ENCODE data around the gene RGS17. TPM values are rescaled to one million over a fixed set of nuclear protein-coding genes. Genes with fewer than 3 reads are reported as not detected.

The RGS17 gene
- total RNA-seq, 2 donors from 2014 or later, result 0.28 TPM; not detected in 1

DNA sequence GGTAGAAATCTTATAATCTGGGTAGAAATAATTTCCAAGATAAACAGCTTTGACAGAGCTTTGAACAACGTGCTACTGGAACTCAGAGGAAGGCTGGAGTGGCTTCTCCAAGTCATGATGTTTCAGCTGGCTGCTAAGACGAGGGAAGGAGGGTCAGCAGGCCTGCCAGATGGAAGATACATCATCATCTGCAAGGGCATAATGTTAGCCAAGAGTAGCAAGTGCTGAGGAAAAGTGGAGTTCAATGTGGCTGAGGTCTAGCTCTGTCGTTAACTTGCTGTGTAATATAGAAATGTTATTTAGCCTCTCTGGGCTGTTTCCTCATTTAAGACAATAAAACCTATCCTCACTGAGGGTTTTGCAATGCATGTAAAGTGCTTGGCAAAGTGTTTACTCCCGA lies 35.1 kb downstream of the RGS17 start:
- no peaks in the 10 kb centered on the region for H3K27me3 ChIP-seq
- no peak for DNase-seq (ENCODE audit: low spot score)
- H3K4me1 ChIP-seq, result no peaks in the 10 kb centered on the region
- H3K36me3 ChIP-seq, result no peaks in the 10 kb centered on the region
- no peaks in the 10 kb centered on the region for H3K9me3 ChIP-seq
- TF ChIP-seq CTCF (IDR thresholded peaks at IDR 0.05), result no peak
- H3K4me3 ChIP-seq, result no peak overlapping the region
- H3K27ac ChIP-seq, result no peak overlapping the region

DNA sequence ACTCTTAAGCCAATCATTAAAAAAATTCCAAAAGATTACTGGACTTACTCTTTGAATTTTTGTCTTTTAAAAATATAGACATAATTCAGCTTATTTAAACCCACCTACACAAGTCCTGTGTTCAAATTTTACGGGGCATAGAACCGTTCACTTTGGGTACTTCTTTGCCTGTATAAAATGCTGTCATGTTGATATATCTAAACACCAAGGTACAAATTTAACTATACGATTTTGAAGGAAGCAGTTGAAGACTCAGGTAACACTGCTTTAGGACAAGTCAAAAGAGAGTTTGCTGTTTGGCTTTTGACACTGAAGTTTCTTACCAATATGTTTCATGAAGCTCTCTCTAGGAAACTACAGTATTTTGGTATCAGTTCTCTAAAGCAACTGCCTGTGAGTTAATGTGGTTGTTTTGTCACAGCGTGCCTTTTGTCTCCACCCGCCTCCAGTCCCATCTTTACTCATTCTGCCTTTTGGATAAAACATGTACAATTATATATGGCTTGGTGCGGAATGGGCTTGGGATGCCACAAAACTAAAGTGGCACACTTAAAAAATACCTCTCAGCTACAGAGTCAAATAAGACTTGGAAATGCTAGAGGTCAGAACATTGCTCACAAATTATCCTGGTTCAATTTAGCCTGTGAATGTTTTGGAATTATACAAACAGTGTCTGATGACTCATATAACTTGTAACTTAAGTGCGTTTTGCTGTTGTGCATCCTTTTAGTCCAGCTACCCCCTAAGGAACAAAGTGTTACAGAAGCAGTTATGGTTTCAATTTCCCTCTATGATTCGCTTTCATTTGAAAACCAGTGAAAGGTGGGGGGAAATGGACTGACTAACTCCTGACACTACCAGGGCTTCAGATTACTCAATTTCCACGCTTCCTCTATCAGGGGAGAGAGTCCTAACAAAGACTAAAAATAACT lies 38.7 kb downstream of the RGS17 start:
- Histone ChIP-seq H3K4me1 (no peaks in the 10 kb centered on the region), H3K27ac (no peak overlapping the region)

DNA sequence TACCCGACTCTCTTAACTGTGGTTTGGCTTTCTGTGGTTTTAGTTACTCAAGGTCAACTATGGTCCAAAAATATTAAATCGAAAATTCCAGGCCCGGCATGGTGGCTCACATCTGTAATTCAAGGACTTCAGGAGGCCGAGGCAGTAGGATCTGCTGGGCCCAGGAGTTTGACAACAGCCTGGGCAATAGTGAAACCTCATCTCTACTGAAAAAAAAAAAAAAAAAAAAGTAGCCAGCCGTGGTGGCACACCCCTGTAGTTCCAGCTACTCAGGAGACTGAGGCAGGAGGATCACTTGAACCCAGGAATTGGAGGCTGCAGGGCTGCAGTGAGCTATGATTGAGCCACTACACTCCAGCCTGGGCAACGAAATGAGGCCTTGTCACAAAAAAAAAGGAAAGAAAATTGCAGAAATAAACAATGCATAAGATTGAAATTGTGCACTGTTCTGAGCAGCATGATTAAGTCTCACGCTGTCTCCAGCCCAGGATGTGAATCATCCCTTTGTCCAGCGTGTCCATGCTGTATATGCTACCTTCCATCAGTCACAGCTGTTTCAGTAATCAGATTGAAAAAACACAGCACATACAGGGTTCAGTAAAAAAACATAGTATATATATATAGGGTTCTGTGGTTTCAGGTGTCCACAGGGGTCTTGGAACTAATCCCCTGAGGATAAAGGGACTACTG lies 40.7 kb downstream of the RGS17 start:
- H3K4me1 ChIP-seq, result no peaks in the 10 kb centered on the region

More for the DNA sequence above, 38.7 kb downstream of the RGS17 start:
- Histone ChIP-seq H3K4me3 (no peak overlapping the region), H3K9me3 (no peaks in the 10 kb centered on the region), H3K27me3 (no peaks in the 10 kb centered on the region), H3K36me3 (no peaks in the 10 kb centered on the region)
- DNase-seq (ENCODE audit: low spot score), result no peak
- TF ChIP-seq CTCF (IDR thresholded peaks at IDR 0.05), result no peak

DNA sequence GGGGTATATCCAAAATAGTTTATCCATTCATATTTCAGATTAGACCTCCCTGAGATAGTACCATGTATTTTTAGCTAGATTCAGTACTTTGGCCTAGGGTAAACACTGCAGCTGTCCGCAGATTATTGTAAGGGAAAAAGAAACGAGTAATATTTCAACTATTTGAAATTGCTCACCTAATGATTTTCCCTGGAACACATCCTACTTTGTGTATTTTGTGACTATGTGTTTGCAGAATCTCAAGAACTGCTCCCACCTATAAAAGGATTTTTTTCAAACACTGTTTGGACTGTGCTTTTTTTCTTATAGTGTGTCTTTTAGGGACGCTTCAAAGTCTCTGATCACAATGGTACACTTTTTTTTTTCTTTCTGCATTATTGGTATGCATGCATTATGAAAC lies 42.3 kb downstream of the RGS17 start:
- no peak overlapping the region for H3K4me3 ChIP-seq
- no peaks in the 10 kb centered on the region for H3K27me3 ChIP-seq
- TF ChIP-seq CTCF (IDR thresholded peaks at IDR 0.05), result no peak
- H3K36me3 ChIP-seq, result no peaks in the 10 kb centered on the region
- DNase-seq (ENCODE audit: low spot score), result no peak
- no peaks in the 10 kb centered on the region for H3K4me1 ChIP-seq
- no peaks in the 10 kb centered on the region for H3K9me3 ChIP-seq
- H3K27ac ChIP-seq, result no peak overlapping the region

More for the DNA sequence above, 40.7 kb downstream of the RGS17 start:
- Histone ChIP-seq H3K36me3 (no peaks in the 10 kb centered on the region), H3K27me3 (no peaks in the 10 kb centered on the region), H3K9me3 (no peaks in the 10 kb centered on the region), H3K27ac (no peak overlapping the region), H3K4me3 (no peak overlapping the region)
- no peak for DNase-seq (ENCODE audit: low spot score)
- TF ChIP-seq CTCF (IDR thresholded peaks at IDR 0.05), result no peak

DNA sequence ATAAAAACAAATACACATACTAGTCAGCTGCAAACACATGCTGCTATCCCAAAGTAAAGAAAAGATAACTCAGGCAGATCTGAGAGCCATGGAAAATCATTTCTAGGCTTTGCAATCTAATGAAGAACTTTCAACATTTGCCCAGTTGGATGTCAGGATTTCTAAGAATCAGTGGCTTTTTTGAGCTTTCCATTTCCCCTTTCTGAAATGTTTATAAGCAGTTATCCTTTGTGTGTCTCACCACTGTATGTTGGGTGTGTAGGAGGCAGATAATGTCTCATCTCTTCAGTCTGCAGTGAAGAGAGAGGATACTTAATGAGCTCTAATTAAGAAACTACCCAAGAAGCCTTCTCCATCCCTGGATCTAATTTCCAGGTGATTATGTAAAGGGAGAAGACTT lies 43.6 kb downstream of the RGS17 start:
- Histone ChIP-seq H3K4me1 (no peaks in the 10 kb centered on the region), H3K27ac (no peak overlapping the region), H3K9me3 (no peaks in the 10 kb centered on the region), H3K36me3 (no peaks in the 10 kb centered on the region), H3K27me3 (no peaks in the 10 kb centered on the region), H3K4me3 (no peak overlapping the region)
- DNase-seq (ENCODE audit: low spot score), result no peak
- TF ChIP-seq CTCF (IDR thresholded peaks at IDR 0.05), result no peak
